K562 (cell line): Measurements from ENCODE around the gene SPOCK3. TPM values are rescaled to one million over a fixed set of nuclear protein-coding genes. Genes with fewer than 3 reads are reported as not detected.

Experiments
- ATAC-seq: fragments of 200-7000 bp; cut with Tn5 transposase; 3 replicates; pipeline ENCODE4 v1.9.1; 2020; ENCODE audit warnings: moderate library complexity
- BruUV-seq: library from RNA; stranded (reverse); fragments of 400-500 nt; replicated peaks from 2 replicates; lab custom pipeline; 2021; lab: Mats Ljungman, UMichigan
- CTCF ChIA-PET: fragments of 300-600 bp; formaldehyde crosslinking; extraction: SDS; loops from one replicate; lab custom pipeline; 2021; ENCODE audit warnings: low intra/inter-chr PET ratio; lab: Yijun Ruan, JAX
- POLR2A ChIA-PET: fragments of 300-600, 350-650 bp; sonication (Branson Sonifier 250); formaldehyde crosslinking; extraction: SDS; loops from one replicate; lab custom pipeline; 2021; ENCODE audit warnings: antibody characterized with exemption, inconsistent platforms; lab: Yijun Ruan, JAX
- DNase-seq, 4 experiments: peaks; one replicate each; pipeline versions ENCODE4 v3.0.0 to v3.0.0-alpha.2; 2011 to 2018; ENCODE audit warnings: low spot score in 3 of 4, mixed read lengths in 3 of 4; ENCODE audit errors: extremely low read depth in 1 of 4
- FAIRE-seq: peaks from 2 replicates; lab custom pipeline; 2011; peaks lifted over from hg19 to GRCh38; lab: Jason Lieb, UNC
- H2AFZ ChIP-seq: 2 replicates; pipeline ENCODE4 v1.6.0; 2011; ENCODE audit warnings: low read depth, low read length, control low read depth, inconsistent platforms
- H3K27ac ChIP-seq: fragments of 200-600 bp; 3 replicates; pipeline ENCODE4 v1.8.0; 2011; ENCODE audit warnings: low read depth, mild to moderate bottlenecking, control low read depth, inconsistent platforms, low read length, moderate library complexity, mixed read lengths; ENCODE audit errors: extremely low read depth
- H3K27me3 ChIP-seq, 2 experiments: fragments of 300-600 bp in 1 of 2; 2 replicates in 1 of 2; 3 replicates in 1 of 2; pipeline versions ENCODE4 v1.6.0 to v1.8.0; 2011; ENCODE audit warnings: inconsistent platforms in 2 of 2, low read length in 2 of 2, mild to moderate bottlenecking in 1 of 2, mixed read lengths in 1 of 2, moderate library complexity in 1 of 2; ENCODE audit not compliant: control insufficient read depth in 2 of 2, insufficient read depth in 2 of 2
- H3K36me3 ChIP-seq: fragments of 300-600 bp; 3 replicates; pipeline ENCODE4 v1.8.0; 2011; ENCODE audit warnings: mild to moderate bottlenecking, low read length, inconsistent platforms; ENCODE audit not compliant: control insufficient read depth, insufficient read depth
- H3K4me1 ChIP-seq, 2 experiments: fragments of 200-600 bp in 1 of 2; replicated peaks in 1 of 2; 2 replicates in 1 of 2; 3 replicates in 1 of 2; pipeline versions ENCODE4 v1.5.1 to v1.8.0; 2011; ENCODE audit warnings: inconsistent platforms in 2 of 2, low read length in 2 of 2, mild to moderate bottlenecking in 1 of 2, mixed read lengths in 1 of 2, moderate library complexity in 1 of 2; ENCODE audit not compliant: control insufficient read depth in 2 of 2, insufficient read depth in 2 of 2
- H3K4me2 ChIP-seq: 2 replicates; pipeline ENCODE4 v1.6.1; 2011; ENCODE audit warnings: low read length, control low read depth, inconsistent platforms, mixed read lengths; ENCODE audit not compliant: insufficient read depth
- H3K4me3 ChIP-seq: fragments of 200-600 bp; sonication (generic), shearing (Covaris generic); 2 replicates; pipeline ENCODE4 v1.5.1; 2016; ENCODE audit warnings: control low read depth, inconsistent platforms
- H3K79me2 ChIP-seq: fragments of 200-600 bp; 3 replicates; pipeline ENCODE4 v1.8.0; 2011; ENCODE audit warnings: low read length, inconsistent platforms; ENCODE audit not compliant: control insufficient read depth, insufficient read depth
- H3K9ac ChIP-seq, 2 experiments: 2 replicates each; pipeline versions ENCODE4 v1.6.0 to v1.6.1; 2011; ENCODE audit warnings: low read depth in 2 of 2, low read length in 2 of 2, control low read depth in 1 of 2, inconsistent platforms in 1 of 2, mild to moderate bottlenecking in 1 of 2, mixed read lengths in 1 of 2; ENCODE audit not compliant: insufficient read depth in 1 of 2
- H3K9me1 ChIP-seq: one replicate; pipeline ENCODE4 v1.6.0; 2011; ENCODE audit warnings: inconsistent platforms, mild to moderate bottlenecking, low read length, moderate library complexity; ENCODE audit not compliant: control insufficient read depth, insufficient read depth
- H3K9me3 ChIP-seq: replicated peaks from 2 replicates; pipeline ENCODE4 v1.5.1; 2011; ENCODE audit warnings: low read depth, low read length, inconsistent platforms; ENCODE audit not compliant: control insufficient read depth, insufficient read depth
- H4K20me1 ChIP-seq: replicated peaks from 2 replicates; pipeline ENCODE4 v1.6.1; 2011; ENCODE audit warnings: low read length, inconsistent platforms, mixed read lengths; ENCODE audit not compliant: control insufficient read depth, insufficient read depth
- NFIX ChIP-seq: fragments of 250-450 bp; sonication (Bioruptor Pico); IDR thresholded peaks from 2 replicates; pipeline ENCODE4 v1.4.0; 2020; ENCODE audit warnings: low read depth, mild to moderate bottlenecking, moderate library complexity
- NR2F6 ChIP-seq: fragments of 450-650 bp; formaldehyde crosslinking; IDR thresholded peaks from 2 replicates; pipeline ENCODE4 v1.4.0; 2020; ENCODE audit warnings: mild to moderate bottlenecking
- WGBS: fragments of 100-300 bp; shearing (Covaris generic); methylation state at CpG from one replicate; pipeline ENCODE4 v1.1.6; 2016; ENCODE audit warnings: low coverage, mixed read lengths; ENCODE audit not compliant: insufficient coverage; ENCODE audit errors: missing lambda C conversion rate; 5-methylcytosine and 5-hydroxymethylcytosine counted together
- in situ Hi-C: fragments of 300-500 bp; cut with MboI; formaldehyde crosslinking; loops from 4 replicates; pipeline ENCODE4 v1.15.0; 2018; ENCODE audit warnings: inconsistent platforms, mixed read lengths
- intact Hi-C: fragments of 100-400 bp; cut with micrococcal nuclease; formaldehyde crosslinking; loops from 2 replicates; pipeline ENCODE4 v1.14.2; 2022
- polyA plus RNA-seq, 8 experiments: library from polyadenylated mRNA; depleted of rRNA in 4 of 8; stranded (reverse) in 5 of 8; unstranded in 3 of 8; fragments of >200 nt; fragmentation: Nextera tagmentation in 2 of 8; fragmentation: Illumina TruSeq in 1 of 8; extraction: Ambion mirVana in 2 of 8; extraction: Trizol in 1 of 8; gene quantifications; 2 replicates each; pipeline versions ENCODE4 v1.2.1 to v1.2.3, GENCODE V29; 2011 to 2014; ENCODE audit warnings: inconsistent platforms in 1 of 8, missing spikeins in 1 of 8
- total RNA-seq, 7 experiments: library from RNA; depleted of rRNA in 6 of 7; stranded (reverse); fragments of >200 nt in 6 of 7; fragmentation: Illumina TruSeq in 2 of 7; extraction: Trizol in 2 of 7; gene quantifications; 2 replicates each; pipeline versions ENCODE4 v1.2.1 to v1.2.3, GENCODE V29; 2011 to 2021; ENCODE audit warnings: low replicate concordance in 1 of 7
- TF ChIP-seq, protein P1 (sequence below): sonication (generic); formaldehyde crosslinking; IDR thresholded peaks from 2 replicates; pipeline ENCODE4 v1.8.1; 2023; ENCODE audit warnings: missing genetic modification reagents, mild to moderate bottlenecking, borderline replicate concordance

Gene SPOCK3
- total and polyA plus RNA-seq, 9 of the 15 experiments (the other 6 are each of a cell fraction or from before 2014, with no cell fraction given): not detected

DNA sequence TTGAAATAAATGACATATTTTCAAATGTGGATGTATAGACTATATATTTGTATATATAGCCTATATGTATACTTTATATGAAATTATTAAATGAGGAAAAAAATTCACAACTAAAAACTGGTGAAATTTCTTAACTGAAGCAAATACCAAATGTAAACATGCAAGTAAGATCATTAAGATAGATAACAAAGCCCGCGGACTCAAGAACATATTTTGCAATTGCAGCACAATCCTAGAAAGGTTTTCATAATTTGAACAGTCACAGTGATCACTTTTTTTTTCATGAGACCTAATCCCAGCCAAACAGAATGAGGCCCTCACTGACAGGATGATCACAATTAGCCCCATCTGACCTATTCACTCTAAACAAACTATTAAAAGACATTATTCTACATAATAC lies 123.2 kb downstream of the SPOCK3 start (continued):
- TF ChIP-seq, protein P1, sequence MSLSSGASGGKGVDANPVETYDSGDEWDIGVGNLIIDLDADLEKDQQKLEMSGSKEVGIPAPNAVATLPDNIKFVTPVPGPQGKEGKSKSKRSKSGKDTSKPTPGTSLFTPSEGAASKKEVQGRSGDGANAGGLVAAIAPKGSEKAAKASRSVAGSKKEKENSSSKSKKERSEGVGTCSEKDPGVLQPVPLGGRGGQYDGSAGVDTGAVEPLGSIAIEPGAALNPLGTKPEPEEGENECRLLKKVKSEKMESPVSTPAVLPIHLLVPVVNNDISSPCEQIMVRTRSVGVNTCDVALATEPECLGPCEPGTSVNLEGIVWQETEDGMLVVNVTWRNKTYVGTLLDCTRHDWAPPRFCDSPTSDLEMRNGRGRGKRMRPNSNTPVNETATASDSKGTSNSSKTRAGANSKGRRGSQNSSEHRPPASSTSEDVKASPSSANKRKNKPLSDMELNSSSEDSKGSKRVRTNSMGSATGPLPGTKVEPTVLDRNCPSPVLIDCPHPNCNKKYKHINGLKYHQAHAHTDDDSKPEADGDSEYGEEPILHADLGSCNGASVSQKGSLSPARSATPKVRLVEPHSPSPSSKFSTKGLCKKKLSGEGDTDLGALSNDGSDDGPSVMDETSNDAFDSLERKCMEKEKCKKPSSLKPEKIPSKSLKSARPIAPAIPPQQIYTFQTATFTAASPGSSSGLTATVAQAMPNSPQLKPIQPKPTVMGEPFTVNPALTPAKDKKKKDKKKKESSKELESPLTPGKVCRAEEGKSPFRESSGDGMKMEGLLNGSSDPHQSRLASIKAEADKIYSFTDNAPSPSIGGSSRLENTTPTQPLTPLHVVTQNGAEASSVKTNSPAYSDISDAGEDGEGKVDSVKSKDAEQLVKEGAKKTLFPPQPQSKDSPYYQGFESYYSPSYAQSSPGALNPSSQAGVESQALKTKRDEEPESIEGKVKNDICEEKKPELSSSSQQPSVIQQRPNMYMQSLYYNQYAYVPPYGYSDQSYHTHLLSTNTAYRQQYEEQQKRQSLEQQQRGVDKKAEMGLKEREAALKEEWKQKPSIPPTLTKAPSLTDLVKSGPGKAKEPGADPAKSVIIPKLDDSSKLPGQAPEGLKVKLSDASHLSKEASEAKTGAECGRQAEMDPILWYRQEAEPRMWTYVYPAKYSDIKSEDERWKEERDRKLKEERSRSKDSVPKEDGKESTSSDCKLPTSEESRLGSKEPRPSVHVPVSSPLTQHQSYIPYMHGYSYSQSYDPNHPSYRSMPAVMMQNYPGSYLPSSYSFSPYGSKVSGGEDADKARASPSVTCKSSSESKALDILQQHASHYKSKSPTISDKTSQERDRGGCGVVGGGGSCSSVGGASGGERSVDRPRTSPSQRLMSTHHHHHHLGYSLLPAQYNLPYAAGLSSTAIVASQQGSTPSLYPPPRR: no peak
- TF ChIP-seq NR2F6 (CRISPR knock-in tag): no peak

DNA sequence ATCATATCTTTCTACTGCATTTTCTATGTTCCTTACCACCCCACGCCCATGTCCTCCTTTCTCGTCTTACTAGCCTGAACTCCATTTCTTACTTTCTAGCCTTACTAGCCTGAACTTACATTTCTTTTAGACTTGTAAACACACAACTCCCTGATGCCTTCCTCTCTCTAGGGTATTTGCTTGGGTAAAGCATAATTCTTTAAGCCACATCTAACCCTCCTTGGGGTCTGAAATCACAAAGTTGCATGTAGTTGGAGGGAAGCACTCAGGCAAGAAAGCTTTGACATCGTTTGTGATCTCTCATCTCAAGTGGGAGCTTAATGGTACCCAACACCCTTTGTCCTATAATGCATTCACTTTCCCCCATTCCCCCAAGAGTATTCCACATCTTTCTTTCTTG lies 124.4 kb downstream of the SPOCK3 start:
- in situ Hi-C loops (no loop called here), intact Hi-C loops (no loop called here)
- no peak for FAIRE-seq
- no peaks in the 10 kb centered on the region for H3K79me2 ChIP-seq
- no peak overlapping the region for H3K27ac ChIP-seq
- CTCF ChIA-PET: no interaction called here
- no peak overlapping the region for H3K4me3 ChIP-seq
- no peaks in the 10 kb centered on the region for H3K9me3 ChIP-seq
- H2AFZ ChIP-seq: no peak overlapping the region
- POLR2A ChIA-PET: no interaction called here
- WGBS: 0% methylated on average over 3 of the region's 3 CpGs
- no peak overlapping the region for H3K4me2 ChIP-seq
- no peaks in the 10 kb centered on the region for H3K4me1 ChIP-seq
- TF ChIP-seq NFIX: no peak
- no peaks in the 10 kb centered on the region for H3K9me1 ChIP-seq
- H3K9ac ChIP-seq: no peak overlapping the region
- no peak for ATAC-seq
- no peaks in the 10 kb centered on the region for H3K36me3 ChIP-seq
- H3K27me3 ChIP-seq: no peaks in the 10 kb centered on the region
- no TSS peak for BruUV-seq
- DNase-seq: no peak
- no peaks in the 10 kb centered on the region for H4K20me1 ChIP-seq
